GM12875 (cell line): Measurements from ENCODE around the gene VARS1.

Experiments used
- H3K4me3 ChIP-seq: one replicate; pipeline ENCODE4 v1.5.1; 2011; ENCODE audit warnings: low read depth, low read length, control low read depth
- TF ChIP-seq, protein P1 (sequence below): IDR thresholded peaks from 2 replicates; pipeline ENCODE4 v1.5.1; 2011; ENCODE audit warnings: low read depth, mild to moderate bottlenecking, control low read depth, inconsistent platforms, low read length, moderate library complexity, borderline replicate concordance; ENCODE audit not compliant: insufficient read depth

VARS1 gene

DNA sequence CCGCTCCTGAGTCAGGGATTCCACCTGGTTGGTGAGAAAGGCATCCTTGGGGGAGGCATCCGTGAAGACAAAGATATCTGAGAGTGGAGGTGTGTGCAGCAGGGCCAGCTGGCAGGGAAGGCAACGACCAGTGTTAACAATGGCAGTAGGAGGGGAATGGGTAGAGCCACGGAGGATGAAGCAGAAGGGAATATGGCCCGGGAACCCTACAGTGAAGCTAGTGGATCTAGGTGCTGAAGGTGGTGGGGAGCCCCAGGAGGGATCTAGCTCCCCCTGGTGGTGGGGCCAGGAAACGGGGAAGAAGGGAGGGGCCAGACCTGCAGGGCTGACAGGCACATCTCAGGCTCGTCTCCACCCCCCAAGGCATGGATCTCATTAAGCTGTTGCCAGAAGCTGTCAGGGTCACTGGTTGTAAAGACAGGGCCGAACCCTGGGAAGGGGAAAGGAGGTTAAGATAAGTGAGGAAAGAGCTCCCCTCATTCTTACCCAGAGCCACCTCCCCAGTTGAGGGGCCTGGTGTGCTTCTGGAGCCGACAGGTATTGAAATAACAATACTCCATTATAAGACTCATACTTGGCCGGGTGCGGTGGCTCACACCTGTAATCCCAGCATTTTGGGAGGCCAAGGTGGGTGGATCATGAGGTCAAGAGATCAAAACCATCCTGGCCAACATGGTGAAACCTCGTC lies 25.7 kb downstream of the VARS1 start:
- TF ChIP-seq, protein P1, sequence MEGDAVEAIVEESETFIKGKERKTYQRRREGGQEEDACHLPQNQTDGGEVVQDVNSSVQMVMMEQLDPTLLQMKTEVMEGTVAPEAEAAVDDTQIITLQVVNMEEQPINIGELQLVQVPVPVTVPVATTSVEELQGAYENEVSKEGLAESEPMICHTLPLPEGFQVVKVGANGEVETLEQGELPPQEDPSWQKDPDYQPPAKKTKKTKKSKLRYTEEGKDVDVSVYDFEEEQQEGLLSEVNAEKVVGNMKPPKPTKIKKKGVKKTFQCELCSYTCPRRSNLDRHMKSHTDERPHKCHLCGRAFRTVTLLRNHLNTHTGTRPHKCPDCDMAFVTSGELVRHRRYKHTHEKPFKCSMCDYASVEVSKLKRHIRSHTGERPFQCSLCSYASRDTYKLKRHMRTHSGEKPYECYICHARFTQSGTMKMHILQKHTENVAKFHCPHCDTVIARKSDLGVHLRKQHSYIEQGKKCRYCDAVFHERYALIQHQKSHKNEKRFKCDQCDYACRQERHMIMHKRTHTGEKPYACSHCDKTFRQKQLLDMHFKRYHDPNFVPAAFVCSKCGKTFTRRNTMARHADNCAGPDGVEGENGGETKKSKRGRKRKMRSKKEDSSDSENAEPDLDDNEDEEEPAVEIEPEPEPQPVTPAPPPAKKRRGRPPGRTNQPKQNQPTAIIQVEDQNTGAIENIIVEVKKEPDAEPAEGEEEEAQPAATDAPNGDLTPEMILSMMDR, result peak; percentile 88
- H3K4me3 ChIP-seq, result no peak overlapping the region

DNA sequence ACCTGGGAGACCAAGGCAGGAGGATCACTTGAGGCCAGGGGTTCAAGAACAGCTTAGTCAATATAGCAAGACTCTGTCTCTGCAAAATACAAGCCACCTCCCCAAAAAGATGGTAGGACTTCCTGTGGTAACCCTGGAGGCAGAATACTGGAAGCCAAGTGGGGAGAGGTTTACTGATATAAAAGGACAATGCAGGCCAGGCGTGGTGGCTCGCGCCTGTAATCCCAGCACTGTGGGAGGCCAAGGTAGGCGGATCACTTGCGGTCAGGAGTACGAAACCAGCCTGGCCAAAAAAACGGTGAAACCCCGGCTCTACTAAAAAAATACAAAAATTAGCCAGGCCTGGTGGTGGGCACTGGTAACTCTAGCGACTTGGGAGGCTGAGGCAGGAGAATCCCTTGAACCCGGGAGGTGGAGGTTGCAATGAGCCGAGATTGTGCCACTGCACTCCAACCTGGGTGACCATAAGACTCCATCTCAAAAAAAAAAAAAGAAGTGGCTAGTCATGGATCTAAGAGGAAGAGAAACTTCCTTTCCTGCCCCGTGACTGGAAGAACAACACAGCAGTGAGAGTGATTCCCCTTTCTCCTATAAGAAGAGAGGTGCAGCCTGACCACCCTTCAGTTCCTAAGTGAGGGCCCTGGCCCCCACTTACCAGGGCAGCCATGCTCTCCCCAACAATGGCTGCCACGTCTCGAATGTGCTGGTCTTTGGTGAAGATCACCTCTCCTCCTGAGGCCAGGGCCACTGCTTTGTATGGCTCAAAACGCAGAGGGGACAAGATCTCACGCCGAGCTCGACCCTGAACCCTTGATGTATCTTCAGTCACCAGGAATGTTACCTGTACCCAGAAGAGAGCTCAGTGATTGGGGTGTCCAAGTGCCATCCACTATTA lies 26.9 kb downstream of the VARS1 start:
- TF ChIP-seq, protein P1, result no peak
- H3K4me3 ChIP-seq, result no peak overlapping the region

DNA sequence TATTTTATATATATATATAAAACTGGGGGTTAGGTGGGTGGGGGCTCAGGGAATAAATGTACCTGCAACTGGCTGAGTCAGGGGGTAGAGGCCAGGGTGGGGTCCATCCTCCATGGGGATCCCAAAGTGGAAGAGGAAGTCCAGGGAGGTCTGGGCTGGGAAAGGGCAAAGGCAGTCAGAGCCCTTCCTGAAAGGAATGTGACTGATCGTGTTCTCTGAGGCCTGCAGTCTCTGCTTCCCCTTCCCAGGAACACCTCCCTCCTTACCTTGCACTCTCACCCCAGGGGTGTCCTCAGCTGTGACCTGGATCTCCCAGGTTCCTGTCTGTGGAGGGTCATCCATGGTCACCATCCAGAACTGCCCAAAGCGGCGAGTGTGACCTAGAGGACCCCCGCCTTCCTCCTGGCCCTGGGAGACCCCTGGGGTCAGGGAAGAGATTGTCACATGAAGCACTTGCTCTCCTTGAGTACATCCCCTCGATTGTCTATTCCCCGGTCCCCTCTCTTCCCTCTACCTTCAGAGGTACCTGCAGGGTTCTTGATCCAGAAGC lies 28.4 kb downstream of the VARS1 start:
- no peak overlapping the region for H3K4me3 ChIP-seq
- TF ChIP-seq, protein P1, result no peak

DNA sequence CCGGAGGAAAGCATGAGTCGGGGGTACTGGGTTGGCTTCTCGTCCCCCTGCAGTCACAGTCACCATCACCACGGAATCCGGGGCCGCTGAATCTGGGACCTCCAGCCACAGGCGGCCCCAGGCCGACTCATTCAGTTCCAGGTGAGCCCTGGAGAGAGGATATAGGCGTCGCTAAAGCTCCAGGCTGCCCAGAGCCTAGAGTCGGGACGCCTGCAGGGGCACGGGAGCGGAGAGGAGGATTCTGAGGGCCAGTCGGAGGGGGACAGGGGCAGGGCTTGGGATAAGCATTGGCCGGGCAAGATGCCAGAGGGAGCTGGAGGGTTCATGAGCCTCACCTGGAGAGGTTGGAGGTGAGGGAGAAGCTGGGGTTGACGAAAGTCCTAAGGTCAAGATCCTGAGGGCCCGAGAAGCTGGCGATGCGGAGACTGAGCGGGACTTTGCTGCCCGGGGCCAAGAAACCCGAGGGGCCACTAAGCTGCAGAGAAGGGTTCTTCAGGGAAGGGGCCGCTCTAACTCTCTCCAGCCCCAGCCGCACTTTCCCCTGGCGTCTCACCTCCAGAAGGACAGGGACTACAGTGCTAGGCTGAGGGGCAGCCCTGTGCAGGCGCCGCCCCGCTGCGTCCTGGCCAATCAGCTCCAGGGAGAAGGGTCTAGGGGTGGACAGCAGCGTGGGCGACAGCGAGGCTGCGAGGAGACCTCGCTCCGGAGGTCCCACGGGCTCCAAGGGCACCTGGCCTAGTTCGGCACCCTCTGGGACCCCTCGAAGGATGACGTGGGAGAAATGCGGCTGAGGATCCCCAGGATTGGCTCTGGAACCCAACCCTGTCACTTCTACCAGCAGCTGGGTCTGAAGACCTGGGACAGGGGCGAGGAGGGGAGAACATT lies 29.4 kb downstream of the VARS1 start:
- TF ChIP-seq, protein P1, result no peak
- no peak overlapping the region for H3K4me3 ChIP-seq

DNA sequence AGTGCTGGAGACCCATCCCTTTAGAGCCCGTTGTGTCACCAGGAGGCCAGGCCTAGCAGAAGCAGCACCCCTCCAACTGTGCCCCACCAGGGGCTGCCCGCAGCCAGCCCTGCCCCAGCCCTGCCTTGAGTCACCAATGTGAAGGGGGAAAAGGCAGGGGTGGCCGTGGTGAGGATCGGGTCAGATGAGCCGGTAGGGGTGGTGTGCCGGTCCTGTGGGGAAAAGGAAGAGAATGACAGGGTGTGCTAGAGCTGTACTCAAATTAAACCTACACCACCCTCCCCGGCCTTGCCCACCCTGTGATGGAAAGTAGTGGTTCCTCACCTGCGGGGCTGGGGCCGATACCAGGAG lies 30.0 kb downstream of the VARS1 start:
- TF ChIP-seq, protein P1, result no peak
- H3K4me3 ChIP-seq, result no peak overlapping the region

DNA sequence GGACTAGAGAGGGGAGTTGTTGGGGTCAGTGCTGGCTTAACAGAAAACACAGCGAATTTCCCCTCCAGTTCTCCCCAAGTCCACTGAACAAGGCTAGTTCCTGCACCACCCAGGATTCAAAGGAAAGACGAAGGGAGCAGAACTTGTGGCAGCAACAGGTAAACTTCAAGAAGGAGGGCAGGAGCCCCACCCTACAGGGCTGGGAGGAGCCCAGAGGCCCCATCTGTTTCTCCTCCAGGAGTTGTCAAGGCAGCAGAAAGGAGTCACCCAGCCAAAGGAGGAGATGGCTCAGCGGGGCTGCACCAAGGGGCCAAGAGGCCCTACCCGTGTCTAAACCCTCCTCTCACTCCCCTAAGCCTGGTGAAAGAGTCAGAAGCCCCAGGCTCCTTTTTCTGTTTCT lies 31.4 kb downstream of the VARS1 start:
- no peak overlapping the region for H3K4me3 ChIP-seq
- TF ChIP-seq, protein P1, result no peak
